Prostate gland (tissue), 2 donors: ENCODE results near the gene TLE2. TPM values are rescaled to one million over a fixed set of nuclear protein-coding genes. Genes with fewer than 3 reads are reported as not detected.

Experiments used
- DNase-seq: peaks from one replicate; pipeline ENCODE4 v3.0.0-alpha.2; 2019; ENCODE audit warnings: low spot score
- H3K27ac ChIP-seq, 2 donors: fragments of 200-600 bp; sonication (generic); 2 replicates each; pipeline ENCODE4 v1.5.1; 2017 to 2019
- H3K27me3 ChIP-seq: fragments of 200-600 bp; sonication (generic); replicated peaks from 2 replicates; pipeline ENCODE4 v1.5.1; 2019; ENCODE audit not compliant: insufficient read depth
- H3K36me3 ChIP-seq, 2 donors: fragments of 200-600 bp; sonication (generic); 1 replicate in 1 of 2; 2 replicates in 1 of 2; pipeline versions ENCODE4 v1.5.1 to v1.8.1; 2017 to 2019
- H3K4me1 ChIP-seq: fragments of 200-600 bp; sonication (generic); replicated peaks from 2 replicates; pipeline ENCODE4 v1.5.1; 2019
- H3K4me3 ChIP-seq, 2 donors: fragments of 200-600 bp; sonication (generic); 2 replicates each; pipeline ENCODE4 v1.5.1; 2017 to 2019
- H3K9me3 ChIP-seq: fragments of 200-600 bp; sonication (generic); 2 replicates; pipeline ENCODE4 v1.5.1; 2017
- POLR2A ChIP-seq: fragments of 450-650 bp; IDR thresholded peaks from one replicate; pipeline ENCODE4 v1.6.1; 2016; ENCODE audit warnings: antibody characterized with exemption, mild to moderate bottlenecking
- POLR2AphosphoS5 ChIP-seq: sonication (generic); formaldehyde crosslinking; IDR thresholded peaks from one replicate; pipeline ENCODE4 v1.6.1; 2017; ENCODE audit warnings: antibody characterized with exemption
- WGBS: methylation state at CpG from one replicate; pipeline ENCODE4 v1.1.5; 2018; 5-methylcytosine and 5-hydroxymethylcytosine counted together
- intact Hi-C: fragments of 100-400 bp; cut with DNase I; formaldehyde crosslinking; loops from one replicate; pipeline ENCODE4 v1.14.2; 2022
- total RNA-seq, 2 donors: library from RNA; depleted of rRNA; stranded (reverse); fragments of >200 nt; gene quantifications; one replicate each; pipeline ENCODE4 v1.1.0, GENCODE V29; 2016
- TF ChIP-seq, protein P1 (sequence below), 4 experiments: fragments of 200-600 bp in 2 of 4; fragments of 450-650 bp in 2 of 4; sonication (generic) in 2 of 4; IDR thresholded peaks; 1 replicate in 3 of 4; 2 replicates in 1 of 4; pipeline ENCODE4 v1.5.1; 2016 to 2019; ENCODE audit warnings: antibody characterized with exemption in 4 of 4, mild to moderate bottlenecking in 2 of 4, moderate library complexity in 2 of 4

TLE2 gene
- total RNA-seq, 2 donors from 2014 or later = 61.9 to 82.1 TPM

GRCh38 chr19:3004522-3004921, 24.6 kb downstream of the TLE2 start:
- no peaks in the 10 kb centered on the region for H3K4me1 ChIP-seq
- no peak overlapping the region for H3K4me3 ChIP-seq
- H3K27ac ChIP-seq = no peak overlapping the region
- intact Hi-C loops = no loop called here
- H3K36me3 ChIP-seq = no peaks in the 10 kb centered on the region
- H3K9me3 ChIP-seq = no peaks in the 10 kb centered on the region
- no peaks in the 10 kb centered on the region for H3K27me3 ChIP-seq
- WGBS = 96% methylated on average over 4 of the region's 4 CpGs
- TF ChIP-seq, protein P1, sequence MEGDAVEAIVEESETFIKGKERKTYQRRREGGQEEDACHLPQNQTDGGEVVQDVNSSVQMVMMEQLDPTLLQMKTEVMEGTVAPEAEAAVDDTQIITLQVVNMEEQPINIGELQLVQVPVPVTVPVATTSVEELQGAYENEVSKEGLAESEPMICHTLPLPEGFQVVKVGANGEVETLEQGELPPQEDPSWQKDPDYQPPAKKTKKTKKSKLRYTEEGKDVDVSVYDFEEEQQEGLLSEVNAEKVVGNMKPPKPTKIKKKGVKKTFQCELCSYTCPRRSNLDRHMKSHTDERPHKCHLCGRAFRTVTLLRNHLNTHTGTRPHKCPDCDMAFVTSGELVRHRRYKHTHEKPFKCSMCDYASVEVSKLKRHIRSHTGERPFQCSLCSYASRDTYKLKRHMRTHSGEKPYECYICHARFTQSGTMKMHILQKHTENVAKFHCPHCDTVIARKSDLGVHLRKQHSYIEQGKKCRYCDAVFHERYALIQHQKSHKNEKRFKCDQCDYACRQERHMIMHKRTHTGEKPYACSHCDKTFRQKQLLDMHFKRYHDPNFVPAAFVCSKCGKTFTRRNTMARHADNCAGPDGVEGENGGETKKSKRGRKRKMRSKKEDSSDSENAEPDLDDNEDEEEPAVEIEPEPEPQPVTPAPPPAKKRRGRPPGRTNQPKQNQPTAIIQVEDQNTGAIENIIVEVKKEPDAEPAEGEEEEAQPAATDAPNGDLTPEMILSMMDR (IDR thresholded peaks at IDR 0.05) = no peak
- TF ChIP-seq POLR2A (no peak), POLR2AphosphoS5 (no peak)
- no peak for DNase-seq

DNA sequence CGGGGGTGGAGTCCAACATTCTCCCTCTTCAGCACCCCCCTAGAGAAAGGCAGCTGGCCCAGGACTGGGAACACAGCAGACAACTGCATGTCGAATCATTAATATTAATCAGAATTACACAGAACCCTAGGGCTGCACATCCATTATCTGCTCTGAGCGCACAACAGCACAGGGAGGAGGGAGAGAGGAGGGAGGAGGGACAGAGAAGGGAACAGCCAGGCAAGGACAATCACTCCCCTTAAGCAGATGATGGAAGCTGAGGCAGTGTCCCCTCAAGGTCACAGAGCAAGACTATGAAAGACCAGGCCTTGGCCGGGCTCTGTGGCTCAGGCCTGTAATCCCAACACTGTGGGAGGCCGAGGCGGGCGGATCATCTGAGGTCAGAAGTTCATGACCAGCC, 26.0 kb downstream of the TLE2 start:
- Histone ChIP-seq H3K27ac (no peak overlapping the region), H3K4me1 (no peaks in the 10 kb centered on the region), H3K27me3 (no peaks in the 10 kb centered on the region), H3K9me3 (no peaks in the 10 kb centered on the region), H3K36me3 (no peaks in the 10 kb centered on the region), H3K4me3 (no peak overlapping the region)
- TF ChIP-seq POLR2AphosphoS5 (no peak), POLR2A (no peak)
- TF ChIP-seq, protein P1 (IDR thresholded peaks at IDR 0.05) = no peak
- 95% methylated on average over 7 of the region's 7 CpGs for WGBS
- intact Hi-C loops = no loop called here
- no peak for DNase-seq

GRCh38 chr19:3001235-3001800, 27.8 kb downstream of the TLE2 start:
- no peak for DNase-seq
- Histone ChIP-seq H3K27me3 (no peaks in the 10 kb centered on the region), H3K4me3 (no peak overlapping the region), H3K4me1 (no peaks in the 10 kb centered on the region), H3K27ac (no peak overlapping the region), H3K9me3 (no peaks in the 10 kb centered on the region), H3K36me3 (no peaks in the 10 kb centered on the region)
- WGBS = 97% methylated on average over 6 of the region's 6 CpGs
- TF ChIP-seq, protein P1 (IDR thresholded peaks at IDR 0.05) = no peak
- TF ChIP-seq POLR2AphosphoS5 (no peak), POLR2A (no peak)
- intact Hi-C loops = no loop called here

DNA sequence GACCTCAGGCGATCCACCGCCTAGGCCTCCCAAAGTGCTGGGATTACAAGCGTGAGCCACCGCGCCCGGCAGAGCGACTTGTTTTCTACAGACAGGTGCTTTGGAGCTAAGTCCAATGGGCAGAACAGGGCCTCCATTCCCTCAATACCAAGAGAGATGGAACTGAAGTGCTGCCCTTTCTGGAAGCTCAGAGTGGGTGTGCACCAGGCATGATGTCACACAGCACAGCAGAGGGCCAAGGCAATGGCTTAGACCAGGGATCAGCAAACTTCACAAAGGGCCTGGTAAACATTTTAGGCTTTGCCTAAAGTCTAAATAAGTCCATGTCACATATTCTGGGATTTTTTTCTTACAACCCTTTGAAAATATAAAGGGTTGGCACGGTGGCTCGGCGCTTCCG, 30.4 kb downstream of the TLE2 start:
- Histone ChIP-seq H3K27me3 (no peaks in the 10 kb centered on the region), H3K27ac (no peak overlapping the region), H3K36me3 (no peaks in the 10 kb centered on the region), H3K9me3 (no peaks in the 10 kb centered on the region), H3K4me1 (no peaks in the 10 kb centered on the region), H3K4me3 (no peak overlapping the region)
- TF ChIP-seq POLR2AphosphoS5 (no peak), POLR2A (no peak)
- TF ChIP-seq, protein P1 (IDR thresholded peaks at IDR 0.05) = no peak
- DNase-seq = no peak
- WGBS = 87% methylated on average over 11 of the region's 11 CpGs
- intact Hi-C loops = no loop called here

DNA sequence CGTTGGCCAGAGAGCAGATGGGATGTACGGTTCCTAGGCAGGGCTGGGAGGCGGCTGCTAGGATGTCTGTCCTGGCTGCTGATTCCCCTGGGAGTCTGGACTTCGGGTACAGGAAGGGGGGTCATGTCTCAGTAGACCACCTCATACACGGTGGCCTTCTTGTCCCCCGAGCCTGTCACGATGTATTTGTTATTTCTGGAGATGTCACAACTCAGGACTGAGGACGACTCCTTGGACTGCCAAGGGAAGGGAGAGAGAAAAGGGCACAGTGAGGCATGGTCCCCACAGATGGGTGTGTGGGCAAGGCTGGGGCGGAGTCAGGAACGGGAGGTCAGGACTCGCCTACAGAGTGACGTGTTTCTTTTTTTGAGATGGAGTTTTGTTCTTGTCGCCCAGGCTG, 31.4 kb downstream of the TLE2 start:
- 80% methylated on average over 13 of the region's 13 CpGs for WGBS
- Histone ChIP-seq H3K36me3 (no peaks in the 10 kb centered on the region), H3K4me3 (no peak overlapping the region), H3K27me3 (no peaks in the 10 kb centered on the region), H3K27ac (no peak overlapping the region), H3K4me1 (no peaks in the 10 kb centered on the region), H3K9me3 (no peaks in the 10 kb centered on the region)
- TF ChIP-seq, protein P1 (IDR thresholded peaks at IDR 0.05) = no peak
- TF ChIP-seq POLR2A = no peak
- TF ChIP-seq POLR2AphosphoS5 = no peak
- intact Hi-C loops = no loop called here
- DNase-seq = no peak
